ENCODE measurements around the gene RCBTB1. TPM values are rescaled to one million over a fixed set of nuclear protein-coding genes. Genes with fewer than 3 reads are reported as not detected.
A peak's percentile ranks its signal among the peaks of the same experiment; 100 is the strongest.

Gene RCBTB1
- 10 to 100 TPM; 12.9 to 23.5 (median 18.7) TPM for total RNA-seq
- polyA plus RNA-seq = 10 to 100 TPM in 1 of 2 donors, 1 to 10 TPM in 1; 6.1 to 16.8 TPM
- long read RNA-seq, donor 1, full-length matches to known transcripts = 80 of 106 reads
- long read RNA-seq, donor 1, partial matches to known transcripts = 5 of 106 reads
- long read RNA-seq, donor 1, other reads (novel, unspliced or antisense) = 21 of 106 reads
- long read RNA-seq, donor 2, full-length matches to known transcripts = 68 of 106 reads
- long read RNA-seq, donor 2, partial matches to known transcripts = 5 of 106 reads
- long read RNA-seq, donor 2, other reads (novel, unspliced or antisense) = 33 of 106 reads
- long read RNA-seq, donor 3, full-length matches to known transcripts = 62 of 84 reads
- long read RNA-seq, donor 3, partial matches to known transcripts = 7 of 84 reads
- long read RNA-seq, donor 3, other reads (novel, unspliced or antisense) = 15 of 84 reads

- no peaks in the 10 kb centered on the region for H3K27me3 ChIP-seq
- intact Hi-C loops (cut with DNase I) = loop anchor here in 4 of 10 donors (5.0 to 10.0 kb wide), 3 partner anchors 88 to 141 kb away; partner anchors contain the start of genes PHF11 (in 3 of the 4), CAB39L (in 1 of the 4) and SETDB2 (in 1 of the 4)
Observed at GRCh38 chr13:49585220-49586157, at the start of gene RCBTB1. Gene RCBTB1, minus strand, starts transcription at chr13:49585558. Its CDS starts 18,279 bp downstream, at chr13:49567279.

GRCh38 chr13:49633710-49634109, 48.4 kb upstream of the RCBTB1 start:
- WGBS, 2 donors = 68 to 70% methylated on average over 4 of the region's 4 CpGs
- peak in 2 of 8 donors; percentile 13 to 15 for ATAC-seq
- no peak for DNase-seq

More at GRCh38 chr13:49585220-49586157, at the start of gene RCBTB1:
- peak within 1 kb of the TSS in 9 of 10 donors; percentile 75 to 90 (median 83) for H3K27ac ChIP-seq
- peaks cover 0 to 25% (median 17%) of the 10 kb centered on the region in 9 donors for H3K4me1 ChIP-seq
- ATAC-seq = peak; percentile 97 to 99 (median 98)
- WGBS, 2 donors = 1% methylated on average over 78 to 87 of the region's 87 CpGs
- peak; percentile 42 to 73 for DNase-seq
- H3K9me3 ChIP-seq = no peaks in the 10 kb centered on the region
- TF ChIP-seq CTCF (IDR thresholded peaks at IDR 0.05) = no peak
- peak within 1 kb of the TSS; percentile 65 to 99 (median 90) for H3K4me3 ChIP-seq
- H3K36me3 ChIP-seq = peaks cover 0 to 18% (median 0%) of the 10 kb centered on the region in 9 donors

GRCh38 chr13:49632156-49632555, 46.8 kb upstream of the RCBTB1 start:
- Histone ChIP-seq H3K27me3 (no peaks in the 10 kb centered on the region), H3K9me3 (no peaks in the 10 kb centered on the region), H3K4me1 (peaks cover 0 to 82% (median 13%) of the 10 kb centered on the region in 9 donors), H3K27ac (no peak overlapping the region), H3K4me3 (no peak overlapping the region), H3K36me3 (no peaks in the 10 kb centered on the region)
- intact Hi-C loops (cut with DNase I) = no loop called here
- ATAC-seq = no peak
- no peak for TF ChIP-seq CTCF (IDR thresholded peaks at IDR 0.05)
- DNase-seq = no peak
- WGBS, 2 donors = 82 to 87% methylated on average over 5 of the region's 5 CpGs

More at GRCh38 chr13:49633710-49634109, 48.4 kb upstream of the RCBTB1 start:
- Histone ChIP-seq H3K4me3 (no peak overlapping the region), H3K4me1 (peaks cover 0 to 72% (median 7%) of the 10 kb centered on the region in 9 donors), H3K27ac (peak overlapping the region in 1 of 10 donors; percentile 26), H3K9me3 (no peaks in the 10 kb centered on the region), H3K27me3 (no peaks in the 10 kb centered on the region), H3K36me3 (no peaks in the 10 kb centered on the region)
- intact Hi-C loops (cut with DNase I) = no loop called here
- no peak for TF ChIP-seq CTCF (IDR thresholded peaks at IDR 0.05)

GRCh38 chr13:49630580-49630979, 45.2 kb upstream of the RCBTB1 start:
- Histone ChIP-seq H3K27me3 (no peaks in the 10 kb centered on the region), H3K27ac (peak overlapping the region in 2 of 10 donors; percentile 45 to 87), H3K9me3 (no peaks in the 10 kb centered on the region), H3K36me3 (no peaks in the 10 kb centered on the region), H3K4me1 (peaks cover 0 to 84% (median 13%) of the 10 kb centered on the region in 9 donors), H3K4me3 (no peak overlapping the region)
- 85 to 89% methylated on average over 16 of the region's 16 CpGs for WGBS, 2 donors
- ATAC-seq (peak in 1 of 8 donors; percentile 11), DNase-seq (no peak)
- intact Hi-C loops (cut with DNase I) = no loop called here
- no peak for TF ChIP-seq CTCF (IDR thresholded peaks at IDR 0.05)

Measured in heart right ventricle (tissue), 16 donors.